Neural progenitor cell (in vitro differentiated cells): ENCODE data around the gene CD9.

Source experiments
- CTCF ChIP-seq: fragments of 200-600 bp; sonication (generic); IDR thresholded peaks from 2 replicates; pipeline ENCODE4 v1.5.1; 2017; ENCODE audit warnings: antibody characterized with exemption, mild to moderate bottlenecking
- EZH2phosphoT487 ChIP-seq: fragments of 200-600 bp; sonication (generic); IDR thresholded peaks from 2 replicates; pipeline ENCODE4 v1.6.1; 2017; ENCODE audit warnings: antibody characterized with exemption

GRCh38 chr12:6228535-6229223 lies 28.5 kb downstream of the CD9 start:
- TF ChIP-seq CTCF (no peak), EZH2phosphoT487 (no peak)
